Renal cortical epithelial cell (primary cell): ENCODE results near the gene WDR12. TPM values are rescaled to one million over a fixed set of nuclear protein-coding genes. Genes with fewer than 3 reads are reported as not detected.
"Not testable (repeated sequence)": the region's sequence is repeated elsewhere in the genome, so short reads cannot be mapped to it uniquely, and the experiment has no call there.

Experiments
- DNase-seq: peaks from one replicate; pipeline ENCODE4 v3.0.0-alpha.2; 2011; ENCODE audit warnings: low read depth
- total RNA-seq: library from RNA; depleted of rRNA; stranded (reverse); fragments of >200 nt; gene quantifications from 2 replicates; pipeline ENCODE4 v1.2.3, GENCODE V29; 2014

WDR12 gene
- total RNA-seq, result 38.4 and 41.1 TPM in 2 replicates

DNA sequence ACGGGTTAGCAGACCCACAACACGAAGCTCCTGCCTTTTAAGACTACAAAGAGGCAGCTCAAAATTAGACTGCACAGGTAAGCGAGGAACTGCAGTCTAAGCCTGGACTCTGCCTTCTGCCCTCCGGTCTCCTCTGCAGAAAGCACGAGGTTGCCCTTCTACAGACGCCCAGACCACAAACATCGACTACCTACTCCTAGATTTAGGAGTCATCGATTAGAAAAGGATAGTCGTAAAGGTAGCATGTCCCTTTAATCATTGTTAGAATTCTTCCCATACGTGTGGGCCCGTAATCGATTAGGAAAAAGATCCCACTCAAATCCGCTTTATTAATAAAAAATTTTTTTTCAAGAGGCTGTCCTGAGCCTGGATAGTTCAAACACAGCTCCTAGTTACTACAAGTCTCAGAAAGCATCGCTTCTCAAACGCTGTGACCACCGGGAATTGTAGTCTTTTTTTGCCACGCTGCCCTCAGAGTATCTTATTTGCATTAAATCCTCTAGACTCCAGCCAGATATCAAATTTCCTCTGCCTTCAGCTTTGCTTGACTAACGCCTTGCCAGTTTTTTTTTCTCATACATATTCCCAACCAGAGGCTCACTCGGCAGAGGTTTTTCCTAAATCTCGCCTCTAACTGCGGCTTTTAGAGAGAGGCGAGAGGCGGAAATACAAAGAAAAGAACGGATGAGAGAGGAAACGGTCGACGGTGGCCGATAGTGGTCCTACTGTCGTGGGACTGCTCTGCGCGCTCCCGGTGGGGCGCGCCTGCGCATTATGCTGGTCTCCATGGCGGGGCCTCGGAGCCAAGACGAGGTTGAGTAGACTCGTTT lies at the start of gene WDR12, which contains the start of gene CARF:
TSS of gene WDR12 (minus strand) at position 162 of the 830 bp plus-strand sequence. CDS start 197 bp downstream, outside the sequence.
TSS of gene CARF (plus strand) at position 764 of the 830 bp plus-strand sequence. CDS start 29,628 bp downstream, outside the sequence.
- peak; percentile 87 for DNase-seq

DNA sequence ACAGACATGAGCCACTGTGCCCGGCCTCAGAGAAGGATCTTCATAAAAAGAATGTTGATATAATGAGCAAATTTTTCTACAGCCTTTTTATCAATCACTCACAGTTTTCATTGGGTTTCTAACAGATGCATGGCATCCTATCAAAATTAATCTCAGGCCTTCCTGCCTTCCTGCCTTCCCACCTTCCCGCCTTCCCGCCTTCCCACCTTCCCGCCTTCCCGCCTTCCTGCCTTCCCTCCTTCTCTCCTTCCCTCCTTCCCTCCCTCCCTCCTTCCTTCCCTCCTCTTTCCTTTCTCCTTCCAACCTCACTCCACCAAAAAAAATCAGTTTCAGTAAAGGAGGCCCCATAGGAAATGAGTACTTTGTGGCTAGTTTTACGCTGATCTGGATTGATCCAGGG lies 49.1 kb upstream of the WDR12 start:
- no peak for DNase-seq

DNA sequence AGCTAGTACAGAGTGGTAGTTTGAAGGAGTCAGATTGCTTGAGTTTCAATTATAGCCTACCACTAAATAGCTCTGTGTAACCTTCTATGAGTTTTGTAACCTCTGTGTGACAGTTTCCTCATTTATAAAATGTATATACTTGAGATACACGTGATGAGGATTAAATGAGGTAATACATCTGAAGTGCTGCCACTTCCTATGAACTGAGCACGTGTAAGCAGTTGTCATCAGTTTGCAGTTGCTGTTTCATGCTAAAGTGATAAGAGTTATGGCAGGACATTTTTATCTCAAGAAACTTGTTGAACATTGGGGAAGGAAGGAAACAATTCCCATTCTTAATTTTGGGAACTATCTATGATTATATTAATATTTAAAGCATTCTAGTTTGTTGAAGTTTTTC lies 39.1 kb upstream of the WDR12 start:
- DNase-seq, result no peak

GRCh38 chr2:202949333-202949732 lies 37.9 kb upstream of the WDR12 start:
- DNase-seq, result not testable (repeated sequence)

DNA sequence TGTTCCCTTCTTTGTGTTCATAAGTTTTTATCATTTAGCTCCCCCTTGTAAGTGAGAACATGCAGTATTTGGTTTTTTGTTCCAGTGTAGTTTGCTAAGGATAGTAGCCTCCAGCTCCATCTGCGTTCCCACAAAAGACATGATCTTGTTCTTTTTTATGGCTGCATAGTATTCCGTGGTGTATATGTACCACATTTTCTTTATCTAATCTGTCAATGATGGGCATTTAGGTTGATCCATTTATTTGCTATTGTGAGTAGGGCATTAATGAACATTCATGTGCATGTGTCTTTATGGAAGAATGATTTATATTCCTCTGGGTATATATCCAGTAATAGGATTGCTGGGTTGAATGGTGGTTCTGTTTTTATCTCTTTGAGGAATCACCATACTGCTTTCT lies 34.0 kb upstream of the WDR12 start:
- DNase-seq, result no peak

DNA sequence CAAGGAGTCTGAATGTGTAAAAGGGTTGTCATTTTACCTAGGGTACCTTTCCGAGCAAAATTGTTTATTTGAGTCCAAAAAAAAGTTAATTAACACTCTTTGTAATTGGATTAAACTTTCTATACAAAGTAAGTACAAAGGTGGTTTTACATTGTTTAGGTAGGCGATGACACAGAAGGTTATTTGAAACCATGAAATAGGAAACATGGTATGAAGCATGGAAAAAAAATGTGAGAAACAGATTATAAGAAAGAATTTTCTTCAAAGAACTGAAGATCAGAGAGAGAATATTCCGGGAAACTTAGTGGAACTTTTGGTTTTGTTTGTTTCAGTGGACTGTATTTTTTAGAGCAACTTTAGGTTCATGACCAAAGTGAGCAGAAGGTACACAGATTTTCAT lies 33.3 kb upstream of the WDR12 start:
- DNase-seq, result peak; percentile 13

- DNase-seq, result peak; percentile 64
Measured at GRCh38 chr2:202944408-202944807, 32.9 kb upstream of the WDR12 start.

DNA sequence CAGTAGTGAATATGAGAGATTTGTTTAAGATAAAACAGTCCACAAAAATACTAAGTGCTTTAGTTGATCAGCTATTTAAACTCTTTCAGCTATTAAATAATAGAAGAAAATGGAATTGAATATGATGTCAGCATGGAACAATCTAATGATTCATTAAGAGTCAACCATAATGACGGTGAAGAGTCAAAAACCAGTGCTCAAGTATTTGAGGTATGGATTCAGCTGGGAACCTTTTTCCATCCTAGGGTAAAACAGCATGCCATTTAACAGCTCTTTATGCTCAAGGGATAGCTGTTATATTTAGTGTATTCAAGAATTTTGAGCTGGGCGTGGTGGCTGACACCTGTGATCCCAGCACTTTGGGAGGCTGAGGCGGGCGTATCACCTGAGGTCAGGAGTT lies 30.3 kb upstream of the WDR12 start:
- DNase-seq, result no peak

DNA sequence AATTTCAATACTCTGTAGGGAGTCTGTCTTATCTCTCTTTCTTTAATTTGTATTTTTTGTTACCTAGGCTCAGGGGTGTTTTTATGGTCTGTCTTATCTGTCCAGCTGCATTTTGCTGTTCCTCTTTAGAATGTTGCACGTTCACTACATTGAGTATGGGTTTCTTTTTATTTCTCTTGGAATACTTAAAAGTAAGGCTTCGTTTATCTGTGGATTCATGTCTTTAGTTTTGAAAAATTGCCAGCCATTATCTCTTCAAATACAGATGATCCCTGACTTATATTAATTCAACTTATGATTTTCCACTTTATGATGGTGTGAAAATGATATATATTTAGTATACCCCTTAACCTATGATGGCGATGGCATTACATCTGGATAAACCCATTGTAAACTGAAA lies 27.5 kb upstream of the WDR12 start:
- DNase-seq, result no peak

DNA sequence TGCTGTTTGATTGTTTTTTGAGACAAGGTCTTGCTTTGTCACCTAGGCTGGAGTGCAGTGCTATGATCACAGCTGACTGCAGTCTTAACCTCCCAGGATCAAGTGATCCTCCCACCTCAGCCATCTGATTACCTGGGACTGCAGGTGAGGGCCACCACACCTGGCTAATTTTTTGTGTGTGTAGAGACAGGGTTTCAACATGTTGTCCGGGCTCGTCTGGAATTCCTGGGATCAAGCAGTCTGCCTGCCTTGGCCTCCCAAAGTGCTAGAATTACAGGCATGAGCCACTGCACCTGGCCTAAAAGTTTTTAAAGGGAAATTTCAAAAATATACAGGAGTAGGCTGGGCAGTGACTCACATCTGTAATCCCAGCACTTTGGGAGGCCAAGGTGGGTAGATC lies 23.0 kb upstream of the WDR12 start:
- no peak for DNase-seq

- no peak for DNase-seq
Measured at GRCh38 chr2:202933958-202934357, 22.5 kb upstream of the WDR12 start.

DNA sequence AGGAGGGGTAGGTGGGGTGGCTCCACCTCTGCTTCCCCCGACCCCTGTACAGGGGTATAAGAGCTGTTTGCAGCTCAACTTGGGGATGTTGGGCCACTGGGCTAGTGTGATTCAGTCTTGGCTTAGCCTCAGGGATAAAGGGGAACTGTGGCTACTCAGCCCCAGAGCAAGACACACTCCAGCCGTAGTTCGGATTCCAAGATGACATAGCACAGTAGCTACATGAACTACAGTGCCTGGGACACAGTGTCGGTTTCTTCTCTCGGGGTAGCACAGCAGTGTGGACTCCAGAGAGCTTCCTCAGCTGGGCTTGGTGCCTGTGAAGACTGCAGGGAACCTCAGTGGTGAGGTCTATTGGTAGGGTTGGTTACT lies 21.7 kb upstream of the WDR12 start:
- no peak for DNase-seq

GRCh38 chr2:202932425-202933138 lies 21.1 kb upstream of the WDR12 start:
- DNase-seq, result peak; percentile 80

- no peak for DNase-seq
Measured at GRCh38 chr2:202918860-202919259, 7.4 kb upstream of the WDR12 start.

DNA sequence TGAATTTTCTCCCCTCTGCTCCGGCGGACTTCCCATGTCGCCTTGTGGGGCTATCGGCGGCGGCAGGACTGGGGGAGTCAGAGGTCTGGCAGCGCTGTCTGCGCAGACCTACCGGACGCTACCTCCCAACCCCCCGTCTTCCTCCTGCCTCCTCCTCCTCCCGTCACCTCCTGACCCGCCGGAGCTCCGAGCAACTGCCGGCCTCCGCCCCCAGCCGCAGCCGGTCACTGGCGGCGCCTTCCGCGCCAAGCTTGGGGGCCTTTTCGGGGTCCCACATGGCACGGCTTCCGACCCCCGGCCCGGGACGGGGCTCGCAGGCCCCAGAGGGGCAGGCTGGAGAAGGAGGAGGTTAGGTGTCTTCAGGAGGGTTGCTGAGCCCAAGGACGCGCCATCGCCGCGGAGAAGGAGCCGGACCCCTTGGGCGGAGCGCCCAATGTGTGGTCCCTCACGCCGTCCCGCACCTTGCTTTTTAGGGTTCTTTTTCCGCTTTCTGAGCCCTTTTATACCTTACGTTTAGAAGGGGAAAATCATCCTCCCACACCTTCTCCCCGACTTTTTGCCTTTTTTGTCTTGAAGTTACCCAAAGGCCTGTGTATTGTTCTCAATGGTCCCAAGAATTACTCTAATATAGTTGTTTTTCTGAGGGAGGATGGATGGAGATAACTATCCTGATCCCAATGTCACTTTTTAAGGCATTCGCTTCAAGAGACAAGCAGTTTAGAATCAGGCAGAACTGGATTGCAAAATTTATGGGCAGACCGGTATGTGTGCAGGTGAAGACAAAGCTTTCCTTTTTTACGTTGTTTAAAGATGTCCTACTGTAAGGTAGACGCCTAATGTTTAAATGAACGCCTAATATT lies 1.1 kb upstream of the WDR12 start:
- not testable (repeated sequence) for DNase-seq

- no peak for DNase-seq
Measured at GRCh38 chr2:202911203-202911511, 316 bp downstream of the WDR12 start.

- DNase-seq, result no peak
Measured at GRCh38 chr2:202910698-202911097, 775 bp downstream of the WDR12 start.

- not testable (repeated sequence) for DNase-seq
Measured at GRCh38 chr2:202910250-202910649, 1.2 kb downstream of the WDR12 start.

DNA sequence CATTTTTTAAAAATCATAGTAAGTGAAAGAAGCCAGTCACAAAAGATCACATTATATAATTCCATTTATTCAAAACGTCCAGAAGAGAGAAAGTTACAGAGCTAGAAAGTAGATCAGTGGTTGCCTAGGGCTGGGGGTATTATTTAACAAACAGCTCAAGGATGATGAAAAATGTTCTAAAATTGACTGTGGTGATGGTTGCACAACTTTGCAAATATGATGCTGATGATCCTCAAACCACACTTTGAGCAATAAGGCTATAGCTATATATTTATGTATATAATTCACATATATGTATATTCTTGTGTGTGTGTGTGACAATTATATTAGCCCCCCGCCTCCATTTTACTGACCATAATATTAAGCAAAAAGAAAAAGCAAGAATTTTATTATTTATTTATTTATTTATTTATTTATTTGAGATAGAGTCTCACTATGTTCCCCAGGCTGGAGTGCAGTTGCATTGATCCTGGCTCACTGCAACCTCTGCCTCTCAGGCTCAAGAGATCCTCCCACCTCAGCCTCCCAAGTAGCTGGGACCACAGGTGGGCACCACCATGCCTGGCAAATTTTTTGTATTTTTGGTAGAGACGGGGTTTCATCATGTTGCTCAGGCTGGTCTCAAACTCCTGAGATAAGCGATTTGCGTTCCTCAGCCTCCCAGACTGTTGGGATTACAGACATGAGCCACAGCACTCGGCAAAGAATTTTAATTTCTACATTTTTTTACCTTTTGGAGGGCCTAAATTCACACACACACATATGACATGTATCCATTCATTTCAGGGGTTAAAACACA lies 1.9 kb downstream of the WDR12 start:
- no peak for DNase-seq

DNA sequence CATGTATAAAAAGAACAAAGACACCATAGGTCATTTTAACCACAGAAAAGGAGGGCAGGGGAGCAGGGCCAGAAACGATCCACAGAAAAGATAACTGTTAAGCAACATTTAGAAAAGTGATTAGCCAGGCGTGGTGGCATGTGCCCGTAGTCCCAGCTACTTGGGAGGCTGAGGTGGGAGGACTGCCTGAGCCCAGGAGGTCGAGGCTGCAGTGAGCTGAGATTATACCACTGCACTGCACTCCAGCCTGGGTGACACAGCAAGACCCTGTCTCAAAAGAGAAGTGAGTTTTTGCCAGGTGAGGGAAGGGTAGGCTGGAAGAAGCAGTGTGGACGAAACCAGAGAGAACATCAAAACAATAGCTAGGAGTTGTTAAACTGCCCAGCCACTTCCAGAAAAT lies 3.3 kb downstream of the WDR12 start:
- no peak for DNase-seq

DNA sequence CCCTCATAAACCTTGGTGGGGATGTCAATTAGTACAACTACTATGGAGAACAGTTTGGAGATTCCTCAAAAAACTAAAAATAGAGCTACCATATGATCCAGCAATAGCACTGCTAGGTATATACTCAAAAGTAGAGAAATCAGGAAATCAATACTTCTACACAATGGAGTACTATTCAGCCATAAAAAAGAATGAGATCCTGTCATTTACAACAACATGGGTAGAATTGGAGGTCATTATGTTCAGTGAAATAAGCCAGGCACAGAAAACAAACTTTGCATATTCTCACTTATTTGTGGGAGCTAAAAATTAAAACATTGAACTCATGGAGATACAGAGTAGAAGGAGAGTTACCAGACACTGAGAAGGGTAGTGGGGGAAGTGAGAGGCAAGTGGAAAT lies 6.0 kb downstream of the WDR12 start:
- not testable (repeated sequence) for DNase-seq
